Putamen (tissue), 1 donor: ENCODE measurements around the gene CYP27A1.
"Not testable (repeated sequence)": the region's sequence is repeated elsewhere in the genome, so short reads cannot be mapped to it uniquely, and the experiment has no call there.

Source experiments
- DNase-seq: peaks from one replicate; pipeline ENCODE4 v3.0.0-alpha.2; 2016; ENCODE audit warnings: low spot score

CYP27A1 gene

GRCh38 chr2:218781691-218782527 is at the start of gene CYP27A1:
Gene CYP27A1, plus strand, starts transcription at chr2:218782147. Its CDS starts 36 bp downstream, at chr2:218782183.
- DNase-seq, result peak; percentile 71

GRCh38 chr2:218732761-218733158 is 49.2 kb upstream of the CYP27A1 start:
- no peak for DNase-seq

GRCh38 chr2:218733171-218734021 is 48.6 kb upstream of the CYP27A1 start:
- DNase-seq, result no peak

- DNase-seq, result no peak
Measured at GRCh38 chr2:218734190-218734975, 47.6 kb upstream of the CYP27A1 start.

GRCh38 chr2:218736531-218736930 is 45.4 kb upstream of the CYP27A1 start:
- no peak for DNase-seq

GRCh38 chr2:218743068-218743467 is 38.9 kb upstream of the CYP27A1 start:
- no peak for DNase-seq

GRCh38 chr2:218744615-218745014 is 37.3 kb upstream of the CYP27A1 start:
- no peak for DNase-seq

GRCh38 chr2:218745160-218745558 is 36.8 kb upstream of the CYP27A1 start:
- DNase-seq, result no peak

- peak; percentile 99 for DNase-seq
Measured at GRCh38 chr2:218745559-218746469, 36.1 kb upstream of the CYP27A1 start.

GRCh38 chr2:218746470-218746795 is 35.5 kb upstream of the CYP27A1 start:
- DNase-seq, result no peak

- DNase-seq, result no peak
Measured at GRCh38 chr2:218746960-218747359, 35.0 kb upstream of the CYP27A1 start.

GRCh38 chr2:218748741-218749441 is 33.1 kb upstream of the CYP27A1 start:
- no peak for DNase-seq

- no peak for DNase-seq
Measured at GRCh38 chr2:218754201-218754600, 27.7 kb upstream of the CYP27A1 start.

GRCh38 chr2:218754781-218755180 is 27.2 kb upstream of the CYP27A1 start:
- no peak for DNase-seq

GRCh38 chr2:218755198-218755566 is 26.8 kb upstream of the CYP27A1 start:
- DNase-seq, result no peak

- no peak for DNase-seq
Measured at GRCh38 chr2:218755567-218756404, 26.2 kb upstream of the CYP27A1 start.

- no peak for DNase-seq
Measured at GRCh38 chr2:218756599-218757377, 25.2 kb upstream of the CYP27A1 start.

- no peak for DNase-seq
Measured at GRCh38 chr2:218761795-218762194, 20.2 kb upstream of the CYP27A1 start.

- not testable (repeated sequence) for DNase-seq
Measured at GRCh38 chr2:218772759-218773158, 9.2 kb upstream of the CYP27A1 start.
